GM18517 (cell line): ENCODE data around the gene DHDH.
A peak's percentile ranks its signal among the peaks of the same experiment; 100 is the strongest.

Experiments
- ATAC-seq: cut with Tn5 transposase; IDR thresholded peaks from one replicate; pipeline ENCODE4 v1.9.1; 2021; ENCODE audit warnings: mild to moderate bottlenecking, moderate library complexity; ENCODE audit not compliant: unreplicated experiment

Gene DHDH

DNA sequence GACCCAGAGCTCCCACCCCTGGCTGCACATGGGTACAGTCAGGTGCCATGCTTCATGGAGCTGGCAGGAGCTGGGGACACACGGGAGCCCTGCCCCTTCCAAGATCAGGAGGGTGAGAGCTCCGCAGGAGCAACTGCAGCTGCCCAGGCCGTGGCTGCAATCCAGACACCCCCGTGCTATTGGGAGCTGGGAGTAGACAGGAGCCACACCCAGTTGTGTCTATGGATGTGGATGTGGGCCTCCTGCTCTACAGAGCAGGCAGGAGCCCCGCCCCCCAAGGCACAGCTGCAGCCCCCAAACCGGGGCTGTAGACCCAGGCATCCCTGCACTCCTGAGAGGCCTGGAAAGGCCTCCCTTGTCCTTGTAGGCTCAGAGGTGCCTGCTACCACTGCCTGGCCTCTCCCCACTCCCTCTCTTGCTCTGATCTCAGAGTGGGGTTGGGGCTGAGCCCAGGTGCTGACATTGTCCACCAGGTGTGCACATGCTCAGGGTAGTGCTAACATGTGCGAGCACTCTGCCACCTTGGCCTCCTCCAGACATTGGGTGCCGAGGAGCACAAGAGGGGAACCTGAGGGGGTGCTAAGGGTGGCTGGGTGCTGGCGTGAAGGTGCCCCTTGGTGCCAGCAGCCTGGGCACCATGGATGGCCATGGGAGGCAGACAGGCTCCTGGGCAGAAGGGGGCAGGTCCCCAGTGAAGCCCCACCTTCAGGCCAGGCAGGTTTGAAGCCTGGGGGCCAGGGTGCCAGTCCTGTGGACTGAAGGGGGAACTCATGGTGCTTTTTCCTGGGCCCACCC is 13.2 kb downstream of the DHDH start:
- no peak for ATAC-seq

GRCh38 chr19:48947258-48947542 is 13.7 kb downstream of the DHDH start:
- ATAC-seq, result no peak

GRCh38 chr19:48950159-48950558 is 16.7 kb downstream of the DHDH start:
- no peak for ATAC-seq

DNA sequence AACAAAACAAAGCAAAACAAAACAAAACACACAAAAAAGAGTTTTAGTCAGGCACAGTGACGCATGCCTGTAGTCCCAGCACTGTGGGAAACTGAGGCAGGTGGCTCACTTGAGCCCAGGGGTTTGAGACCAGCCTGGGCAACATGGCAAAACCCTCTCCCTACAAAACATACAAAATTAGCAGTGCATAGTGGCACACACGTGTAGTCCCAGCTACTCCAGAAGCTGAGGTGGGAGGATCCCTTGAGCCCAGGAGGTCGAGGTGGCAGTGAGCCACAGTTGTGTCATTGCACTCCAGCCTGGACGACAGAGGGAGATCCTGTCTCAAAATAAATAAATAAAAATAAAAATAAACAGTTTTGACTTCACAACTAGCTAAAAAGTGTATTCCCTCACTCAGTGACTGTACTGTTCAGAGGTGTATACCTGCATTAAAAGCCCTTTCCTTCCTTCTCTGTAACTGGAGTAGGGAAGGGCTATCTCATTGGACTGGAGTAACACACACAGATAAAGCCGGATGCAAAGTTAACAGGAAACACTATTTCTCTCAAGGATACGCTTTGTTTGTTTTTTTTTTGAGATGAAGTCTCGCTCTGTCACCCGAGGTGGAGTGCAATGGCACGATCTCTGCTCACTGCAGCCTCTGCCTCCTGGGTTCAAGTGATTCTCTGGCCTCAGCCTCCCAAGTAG is 17.5 kb downstream of the DHDH start:
- no peak for ATAC-seq

GRCh38 chr19:48953141-48953540 is 19.6 kb downstream of the DHDH start:
- ATAC-seq, result no peak

DNA sequence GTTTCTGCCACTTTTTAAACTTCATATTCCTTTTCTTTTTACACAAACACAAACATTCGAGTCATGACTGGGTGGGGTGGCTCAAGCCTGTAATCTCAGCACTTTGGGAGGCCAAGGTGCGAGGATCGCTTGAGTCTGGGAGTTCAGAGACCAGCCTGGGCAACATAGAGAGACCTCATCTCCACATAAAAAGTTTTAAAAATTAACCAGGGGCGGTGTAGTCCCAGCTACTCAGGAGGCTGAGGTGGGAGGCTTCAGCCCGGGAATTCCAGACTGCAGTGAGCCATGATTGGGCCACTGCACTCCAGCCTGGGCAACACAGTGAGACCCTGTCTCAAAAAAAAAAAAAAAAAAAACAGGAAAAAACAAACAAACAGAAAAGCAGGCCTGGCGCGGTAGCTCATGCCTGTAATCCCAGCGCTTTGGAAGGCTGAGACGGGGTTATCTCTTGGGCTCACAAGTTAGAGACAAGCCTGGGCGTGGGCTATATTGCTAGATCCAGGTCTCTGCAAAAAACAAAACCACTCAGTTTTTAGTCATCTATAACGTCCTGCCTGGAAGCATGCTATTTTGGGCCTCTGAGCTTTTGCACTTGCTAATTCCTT is 20.6 kb downstream of the DHDH start:
- no peak for ATAC-seq

- ATAC-seq, result peak; percentile 79
Measured at GRCh38 chr19:48954595-48955307, 21.3 kb downstream of the DHDH start, which contains the start of gene BAX. Gene BAX, plus strand, starts transcription at chr19:48954875. Its CDS starts 54 bp downstream, at chr19:48954929.

- no peak for ATAC-seq
Measured at GRCh38 chr19:48955308-48955958, 21.9 kb downstream of the DHDH start.

- ATAC-seq, result no peak
Measured at GRCh38 chr19:48958006-48958405, 24.5 kb downstream of the DHDH start.

- ATAC-seq, result no peak
Measured at GRCh38 chr19:48959341-48960239, 26.1 kb downstream of the DHDH start.

GRCh38 chr19:48961051-48961649 is 27.7 kb downstream of the DHDH start:
- ATAC-seq, result no peak

GRCh38 chr19:48961673-48962028 is 28.2 kb downstream of the DHDH start:
- ATAC-seq, result no peak

GRCh38 chr19:48962029-48962848 is 28.7 kb downstream of the DHDH start:
- no peak for ATAC-seq

DNA sequence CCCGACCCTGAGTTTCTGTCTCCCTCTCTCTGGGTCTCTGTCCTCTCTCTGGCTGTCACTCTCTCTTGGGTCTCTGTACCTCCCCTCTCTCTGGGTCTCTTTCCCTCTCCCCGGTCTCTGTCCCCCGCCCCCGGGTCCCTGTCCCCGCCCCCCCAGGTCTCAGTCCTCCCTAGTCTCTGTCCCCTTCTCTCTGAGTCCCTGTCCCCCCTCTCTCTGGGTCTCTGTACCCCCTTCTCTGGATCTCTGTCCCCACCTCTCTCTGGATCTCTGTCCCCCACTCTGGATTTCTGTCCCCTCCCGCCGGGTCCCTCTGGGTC is 29.3 kb downstream of the DHDH start:
- no peak for ATAC-seq

- ATAC-seq, result no peak
Measured at GRCh38 chr19:48963371-48964204, 30.1 kb downstream of the DHDH start.

- no peak for ATAC-seq
Measured at GRCh38 chr19:48964205-48965039, 30.9 kb downstream of the DHDH start.
